Adrenal gland (tissue), 12 donors: ENCODE data around the gene CACNA1C. TPM values are rescaled to one million over a fixed set of nuclear protein-coding genes. Genes with fewer than 3 reads are reported as not detected.

Source experiments
- DNase-seq, 7 donors: peaks; one replicate each; pipeline ENCODE4 v3.0.0-alpha.2; 2019 to 2020
- H3K27ac ChIP-seq, 5 donors: fragments of 200-600 bp; sonication (generic) in 4 of 5; 1 replicate in 3 of 5; 2 replicates in 2 of 5; pipeline versions ENCODE4 v1.5.1 to v1.8.0; 2016 to 2020; ENCODE audit warnings: mild to moderate bottlenecking in 1 of 5
- H3K27me3 ChIP-seq: fragments of 200-600 bp; 2 replicates; pipeline ENCODE4 v1.8.0; 2021
- H3K36me3 ChIP-seq, 2 donors: fragments of 200-600 bp; replicated peaks in 1 of 2; 1 replicate in 1 of 2; 2 replicates in 1 of 2; pipeline versions ENCODE4 v1.5.1 to v1.8.0; 2018 to 2022
- H3K4me1 ChIP-seq, 2 donors: fragments of 200-600 bp; replicated peaks in 1 of 2; 1 replicate in 1 of 2; 2 replicates in 1 of 2; pipeline versions ENCODE4 v1.5.1 to v1.8.0; 2018 to 2021
- H3K4me3 ChIP-seq, 4 donors: fragments of 200-600 bp; sonication (generic) in 3 of 4; one replicate each; pipeline ENCODE4 v1.5.1; 2016 to 2018
- H3K9me3 ChIP-seq, 3 donors: fragments of 200-600 bp; sonication (generic) in 1 of 3; replicated peaks in 1 of 3; 1 replicate in 2 of 3; 2 replicates in 1 of 3; pipeline versions ENCODE4 v1.5.1 to v1.8.0; 2016 to 2021
- POLR2A ChIP-seq, 2 donors: fragments of 450-650 bp; IDR thresholded peaks; one replicate each; pipeline ENCODE4 v1.6.1; 2017; ENCODE audit warnings: antibody characterized with exemption in 2 of 2, mild to moderate bottlenecking in 2 of 2, moderate library complexity in 1 of 2
- WGBS, 4 donors: extraction: QIAGEN DNeasy Blood & Tissue Kit in 2 of 4; methylation state at CpG; one replicate each; pipeline versions ENCODE4 v1.1.5 to v1.1.7; 2013 to 2017; 5-methylcytosine and 5-hydroxymethylcytosine counted together
- intact Hi-C, 2 donors: fragments of 100-400 bp; cut with DNase I; formaldehyde crosslinking; loops; one replicate each; pipeline versions ENCODE4 v1.14.1 to v1.15.0; 2022 to 2023
- polyA plus RNA-seq, 3 donors: library from polyadenylated mRNA; stranded (reverse); fragments of 200-250 nt in 2 of 3; fragments of 350-450 nt in 1 of 3; fragmentation: Illumina TruSeq in 1 of 3; extraction: RNeasy Lipid Tissue Mini Kit (QIAGEN cat#74804) in 1 of 3; gene quantifications; one replicate each; pipeline ENCODE4 v1.2.3, GENCODE V29; 2013 to 2014
- total RNA-seq, 9 donors: library from RNA; depleted of rRNA in 4 of 9; stranded (reverse); fragments of >200 nt in 4 of 9; fragments of 120-200 nt in 1 of 9; fragmentation: NEBNext Ultra II Directional in 1 of 9; extraction: Animal tissue kit (Norgen Biotek cat#: 25700) in 1 of 9; gene quantifications; one replicate each; pipeline versions ENCODE4 v1.1.0 to v1.2.4, GENCODE V29; 2013 to 2023
- TF ChIP-seq, protein P1 (sequence below), 6 experiments: fragments of 450-650 bp in 4 of 6; fragments of 200-600 bp in 2 of 6; sonication (generic) in 1 of 6; IDR thresholded peaks; 1 replicate in 5 of 6; 2 replicates in 1 of 6; pipeline versions ENCODE4 v1.5.1 to v1.8.0; 2016 to 2021; ENCODE audit warnings: antibody characterized with exemption in 6 of 6, mild to moderate bottlenecking in 2 of 6, moderate library complexity in 1 of 6
- donor health status: healthy with polysubstance abuse.
- donor health status: Bipolar disorder and iron deficiency.
- donor health status: DM: yes; HTN: yes; CAD: no.
- donor health status: DM: no; HTN: no; CAD: no.
- donor health status: DM: no; HTN: no; CAD: no.
- donor health status: DM: yes; HTN: yes; CAD: no.

Gene CACNA1C
- total and polyA plus RNA-seq, 12 donors: 1.4 to 5.8 (median 3.5) TPM

DNA sequence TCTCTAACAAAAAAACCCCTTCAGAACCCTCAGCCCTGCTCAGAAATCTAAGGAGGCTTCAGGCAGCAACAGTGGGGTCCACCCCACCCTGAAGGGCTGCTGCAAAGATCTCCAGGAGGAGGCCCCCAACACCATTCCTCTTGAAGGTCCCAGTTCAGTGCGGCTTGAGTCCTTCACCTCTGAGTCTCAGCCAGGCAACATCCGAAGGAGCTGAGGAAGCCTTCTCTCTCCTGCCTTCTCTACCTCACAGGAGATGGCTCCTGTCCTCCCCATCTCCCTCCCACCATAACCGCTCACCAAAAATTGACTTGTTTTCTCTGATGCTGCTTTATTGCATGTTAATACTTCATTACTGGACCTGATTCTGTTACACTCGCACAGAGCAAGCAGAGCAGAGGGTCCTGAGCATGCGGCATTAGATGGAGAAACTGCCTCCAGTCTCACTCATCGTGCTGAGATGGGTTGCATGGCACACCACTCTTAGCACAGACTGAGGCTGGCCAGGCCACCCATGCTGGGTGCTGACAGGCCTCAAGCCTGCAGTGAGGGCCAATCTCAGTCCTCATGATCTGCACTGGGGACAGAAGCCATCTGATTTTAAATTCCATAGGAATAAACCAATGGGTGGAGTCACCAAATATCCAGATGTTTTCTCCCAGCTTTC is 224.8 kb downstream of the CACNA1C start:
- Histone ChIP-seq H3K27me3 (no peaks in the 10 kb centered on the region), H3K36me3 (no peaks in the 10 kb centered on the region), H3K9me3 (no peaks in the 10 kb centered on the region), H3K4me1 (no peaks in the 10 kb centered on the region), H3K27ac (no peak overlapping the region), H3K4me3 (no peak overlapping the region)
- intact Hi-C loops: no loop called here
- TF ChIP-seq, protein P1, sequence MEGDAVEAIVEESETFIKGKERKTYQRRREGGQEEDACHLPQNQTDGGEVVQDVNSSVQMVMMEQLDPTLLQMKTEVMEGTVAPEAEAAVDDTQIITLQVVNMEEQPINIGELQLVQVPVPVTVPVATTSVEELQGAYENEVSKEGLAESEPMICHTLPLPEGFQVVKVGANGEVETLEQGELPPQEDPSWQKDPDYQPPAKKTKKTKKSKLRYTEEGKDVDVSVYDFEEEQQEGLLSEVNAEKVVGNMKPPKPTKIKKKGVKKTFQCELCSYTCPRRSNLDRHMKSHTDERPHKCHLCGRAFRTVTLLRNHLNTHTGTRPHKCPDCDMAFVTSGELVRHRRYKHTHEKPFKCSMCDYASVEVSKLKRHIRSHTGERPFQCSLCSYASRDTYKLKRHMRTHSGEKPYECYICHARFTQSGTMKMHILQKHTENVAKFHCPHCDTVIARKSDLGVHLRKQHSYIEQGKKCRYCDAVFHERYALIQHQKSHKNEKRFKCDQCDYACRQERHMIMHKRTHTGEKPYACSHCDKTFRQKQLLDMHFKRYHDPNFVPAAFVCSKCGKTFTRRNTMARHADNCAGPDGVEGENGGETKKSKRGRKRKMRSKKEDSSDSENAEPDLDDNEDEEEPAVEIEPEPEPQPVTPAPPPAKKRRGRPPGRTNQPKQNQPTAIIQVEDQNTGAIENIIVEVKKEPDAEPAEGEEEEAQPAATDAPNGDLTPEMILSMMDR (IDR thresholded peaks at IDR 0.05): no peak
- TF ChIP-seq POLR2A (IDR thresholded peaks at IDR 0.05): no peak
- 84 to 100% (median 92%) methylated on average over 5 to 6 of the region's 6 CpGs for WGBS, 4 donors
- DNase-seq: no peak

DNA sequence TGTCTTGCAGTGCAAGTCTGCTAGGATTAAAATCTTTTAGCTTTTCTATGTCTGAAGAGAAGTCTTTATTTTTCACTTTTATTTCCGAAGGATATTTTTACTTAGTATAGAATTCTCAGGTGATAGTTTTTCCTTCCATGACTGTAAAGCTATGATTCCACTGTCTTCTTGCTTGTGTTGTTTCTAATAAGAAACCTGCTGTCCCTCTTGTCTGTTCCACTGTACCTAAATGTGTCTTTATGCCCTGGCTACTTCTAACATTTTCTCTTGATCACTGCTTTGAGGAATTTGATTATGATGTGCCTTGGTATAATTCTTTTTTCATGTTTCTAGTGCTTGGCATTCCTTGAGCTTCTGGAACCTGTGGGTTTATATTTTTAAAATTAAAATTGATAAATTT is 228.7 kb downstream of the CACNA1C start:
- Histone ChIP-seq H3K27me3 (no peaks in the 10 kb centered on the region), H3K9me3 (no peaks in the 10 kb centered on the region), H3K4me3 (no peak overlapping the region), H3K4me1 (peaks cover 0 to 10% of the 10 kb centered on the region in 2 donors), H3K27ac (no peak overlapping the region), H3K36me3 (no peaks in the 10 kb centered on the region)
- TF ChIP-seq, protein P1 (IDR thresholded peaks at IDR 0.05): no peak
- TF ChIP-seq POLR2A (IDR thresholded peaks at IDR 0.05): no peak
- intact Hi-C loops: loop anchor here (10.0 kb wide), 1 partner anchor 227 kb away; the partner anchor contains the start of gene CACNA1C (in 2 of the 2)
- DNase-seq: no peak
- WGBS, 4 donors: 80 to 96% (median 95%) methylated on average over 1 of the region's 1 CpG

DNA sequence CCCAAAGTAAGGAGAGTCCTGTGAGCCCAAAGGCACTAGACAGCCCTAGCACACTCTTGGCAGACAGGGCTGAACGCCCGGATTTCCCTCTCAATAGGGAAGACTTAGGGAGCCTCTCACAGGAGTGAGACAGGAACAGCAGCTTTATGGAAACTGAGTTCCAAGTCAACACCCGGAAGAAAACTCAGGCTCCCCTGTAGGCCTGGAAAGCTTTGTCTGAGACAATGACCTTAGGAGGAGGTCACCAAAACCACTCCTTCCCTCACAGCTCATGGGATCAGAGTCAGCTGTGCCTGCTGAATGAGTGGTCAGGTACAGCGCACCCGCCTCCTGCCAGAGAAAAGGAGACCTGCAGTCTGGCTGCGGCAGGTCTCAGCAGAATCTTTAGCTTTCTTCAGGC is 229.5 kb downstream of the CACNA1C start:
- H3K27ac ChIP-seq: no peak overlapping the region
- H3K4me3 ChIP-seq: no peak overlapping the region
- peaks cover 0 to 10% of the 10 kb centered on the region in 2 donors for H3K4me1 ChIP-seq
- intact Hi-C loops: loop anchor here (10.0 kb wide), 1 partner anchor 228 kb away; the partner anchor contains the start of gene CACNA1C (in 2 of the 2)
- no peak for TF ChIP-seq POLR2A (IDR thresholded peaks at IDR 0.05)
- TF ChIP-seq, protein P1 (IDR thresholded peaks at IDR 0.05): no peak
- H3K36me3 ChIP-seq: no peaks in the 10 kb centered on the region
- no peaks in the 10 kb centered on the region for H3K27me3 ChIP-seq
- 79 to 88% (median 80%) methylated on average over 5 to 6 of the region's 6 CpGs for WGBS, 4 donors
- no peaks in the 10 kb centered on the region for H3K9me3 ChIP-seq
- peak in 1 of 7 donors; percentile 20 for DNase-seq

DNA sequence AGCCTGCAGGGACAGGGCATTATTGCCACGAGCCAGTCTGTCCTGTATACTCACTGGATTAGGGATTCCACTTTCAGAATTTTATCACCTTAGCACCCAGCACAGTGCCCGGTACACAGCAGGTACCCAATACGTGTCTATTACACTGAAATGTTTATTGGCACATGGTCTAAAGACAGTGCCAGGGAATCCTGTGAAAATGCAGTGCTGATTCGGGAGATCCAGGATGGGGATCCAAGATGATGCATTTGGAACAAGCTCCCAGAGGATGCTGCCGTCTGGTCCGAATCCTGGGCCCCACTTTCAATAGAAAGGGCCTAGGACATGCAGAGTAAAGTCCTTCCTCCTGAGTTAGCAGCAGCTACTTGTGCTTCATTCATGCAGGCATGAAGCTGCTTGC is 230.7 kb downstream of the CACNA1C start:
- H3K27me3 ChIP-seq: no peaks in the 10 kb centered on the region
- H3K9me3 ChIP-seq: no peaks in the 10 kb centered on the region
- 65 to 79% (median 73%) methylated on average over 5 to 6 of the region's 6 CpGs for WGBS, 4 donors
- DNase-seq: no peak
- H3K36me3 ChIP-seq: no peaks in the 10 kb centered on the region
- TF ChIP-seq, protein P1 (IDR thresholded peaks at IDR 0.05): no peak
- TF ChIP-seq POLR2A (IDR thresholded peaks at IDR 0.05): no peak
- intact Hi-C loops: loop anchor here (10.0 kb wide), 1 partner anchor 229 kb away; the partner anchor contains the start of gene CACNA1C (in 2 of the 2)
- no peak overlapping the region for H3K4me3 ChIP-seq
- H3K27ac ChIP-seq: peak overlapping the region in 3 of 5 donors; percentile 6 to 68 (median 40)
- H3K4me1 ChIP-seq: peaks cover 0 to 10% of the 10 kb centered on the region in 2 donors
